Thymus (tissue), 14 donors: ENCODE measurements around the gene GGN. TPM values are rescaled to one million over a fixed set of nuclear protein-coding genes. Genes with fewer than 3 reads are reported as not detected.
A peak's percentile ranks its signal among the peaks of the same experiment; 100 is the strongest.
"Not testable (repeated sequence)": the region's sequence is repeated elsewhere in the genome, so short reads cannot be mapped to it uniquely, and the experiment has no call there.

Experiments used
- DNase-seq, 9 donors: peaks; one replicate each; pipeline ENCODE4 v3.0.0-alpha.2; 2013; ENCODE audit warnings: low spot score in 9 of 9, low read depth in 6 of 9, missing footprints in 1 of 9
- H3K27ac ChIP-seq, 2 donors: one replicate each; pipeline ENCODE4 v1.5.1; 2013; ENCODE audit warnings: control low read depth in 1 of 2, low read depth in 1 of 2, low read length in 1 of 2, mild to moderate bottlenecking in 1 of 2, moderate library complexity in 1 of 2
- H3K27me3 ChIP-seq, 2 donors: one replicate each; pipeline ENCODE4 v1.5.1; 2013; ENCODE audit warnings: low read length in 1 of 2; ENCODE audit not compliant: control insufficient read depth in 2 of 2, insufficient read depth in 1 of 2
- H3K36me3 ChIP-seq, 2 donors: one replicate each; pipeline ENCODE4 v1.5.1; 2013; ENCODE audit warnings: low read length in 1 of 2, mild to moderate bottlenecking in 1 of 2, moderate library complexity in 1 of 2; ENCODE audit not compliant: control insufficient read depth in 2 of 2, insufficient read depth in 2 of 2
- H3K4me1 ChIP-seq, 2 donors: one replicate each; pipeline ENCODE4 v1.5.1; 2013; ENCODE audit warnings: low read length in 2 of 2; ENCODE audit not compliant: control insufficient read depth in 2 of 2, insufficient read depth in 2 of 2
- H3K4me3 ChIP-seq, 2 donors: one replicate each; pipeline ENCODE4 v1.5.1; 2013; ENCODE audit warnings: low read length in 2 of 2, control low read depth in 1 of 2, mild to moderate bottlenecking in 1 of 2
- H3K9me3 ChIP-seq, 2 donors: one replicate each; pipeline ENCODE4 v1.5.1; 2013; ENCODE audit warnings: low read length in 1 of 2, mild to moderate bottlenecking in 1 of 2; ENCODE audit not compliant: control insufficient read depth in 2 of 2, insufficient read depth in 1 of 2
- WGBS: extraction: QIAGEN DNeasy Blood & Tissue Kit; methylation state at CpG from one replicate; pipeline ENCODE4 v1.1.7; 2013; 5-methylcytosine and 5-hydroxymethylcytosine counted together
- long read RNA-seq, 10 donors: transcript quantifications; one replicate each; lab custom pipeline, GENCODE V29; 2026
- polyA plus RNA-seq: library from polyadenylated mRNA; stranded (reverse); fragments of 200-250 nt; gene quantifications from one replicate; pipeline ENCODE4 v1.2.3, GENCODE V29; 2013
- total RNA-seq: library from RNA; stranded (reverse); fragments of 120-200 nt; gene quantifications from one replicate; pipeline ENCODE4 v1.2.4, GENCODE V29; 2013
- donor health status: healthy.

Gene GGN
- not detected for total RNA-seq
- 0.07 TPM for polyA plus RNA-seq
- long read RNA-seq, donor 1, result 0 reads
- long read RNA-seq, donor 2, result 0 reads
- long read RNA-seq, donor 3, result 0 reads
- long read RNA-seq, donor 4, result 0 reads
- long read RNA-seq, donor 5, result 0 reads
- long read RNA-seq, donor 6, result 0 reads
- long read RNA-seq, donor 7, result 0 reads
- long read RNA-seq, donor 8, result 0 reads
- long read RNA-seq, donor 9, result 0 reads
- long read RNA-seq, donor 10, result 0 reads

- H3K27ac ChIP-seq, result no peak within 1 kb of the TSS
- H3K9me3 ChIP-seq, result peaks cover 0 to 5% of the 10 kb centered on the region in 2 donors
- H3K36me3 ChIP-seq, result peaks cover 17 to 19% of the 10 kb centered on the region in 2 donors
- H3K27me3 ChIP-seq, result peaks cover 60 to 86% of the 10 kb centered on the region in 2 donors
- WGBS, result 1% methylated on average over 51 of the region's 51 CpGs
- peaks cover 18 to 31% of the 10 kb centered on the region in 2 donors for H3K4me1 ChIP-seq
- H3K4me3 ChIP-seq, result peak within 1 kb of the TSS; percentile 18 to 49
- DNase-seq, result peak in 3 of 9 donors; percentile 39 to 61 (median 48)
Observed at GRCh38 chr19:38387550-38388348, at the start of gene GGN. GGN (minus strand) TSS chr19:38388034; CDS start chr19:38387261, 773 bp downstream.

- Histone ChIP-seq H3K4me3 (no peak overlapping the region), H3K36me3 (no peaks in the 10 kb centered on the region), H3K9me3 (no peaks in the 10 kb centered on the region), H3K27me3 (peaks cover 4 to 23% of the 10 kb centered on the region in 2 donors), H3K4me1 (no peaks in the 10 kb centered on the region), H3K27ac (no peak overlapping the region)
- no peak for DNase-seq
- 97% methylated on average over 6 of the region's 6 CpGs for WGBS
Observed at GRCh38 chr19:38437295-38437694, 49.5 kb upstream of the GGN start.

- no peak for DNase-seq
- H3K9me3 ChIP-seq, result no peaks in the 10 kb centered on the region
Observed at GRCh38 chr19:38434549-38435051, 46.8 kb upstream of the GGN start.

GRCh38 chr19:38433268-38433733 is 45.5 kb upstream of the GGN start, which contains the start of gene RYR1:
RYR1 (plus strand) TSS chr19:38433691; CDS start chr19:38433830, 139 bp downstream.
- peak in 1 of 9 donors; percentile 12 for DNase-seq
- Histone ChIP-seq H3K9me3 (no peaks in the 10 kb centered on the region), H3K36me3 (no peaks in the 10 kb centered on the region), H3K27ac (no peak within 1 kb of the TSS), H3K27me3 (peaks cover 4 to 23% of the 10 kb centered on the region in 2 donors), H3K4me1 (no peaks in the 10 kb centered on the region), H3K4me3 (no peak within 1 kb of the TSS)
- WGBS, result 19% methylated on average over 20 of the region's 20 CpGs

More at GRCh38 chr19:38434549-38435051, 46.8 kb upstream of the GGN start:
- Histone ChIP-seq H3K36me3 (no peaks in the 10 kb centered on the region), H3K27me3 (peaks cover 4 to 23% of the 10 kb centered on the region in 2 donors), H3K4me1 (no peaks in the 10 kb centered on the region), H3K27ac (no peak overlapping the region), H3K4me3 (no peak overlapping the region)
- 52% methylated on average over 13 of the region's 13 CpGs for WGBS

GRCh38 chr19:38430931-38431330 is 43.1 kb upstream of the GGN start:
- H3K4me3 ChIP-seq, result no peak overlapping the region
- H3K36me3 ChIP-seq, result no peaks in the 10 kb centered on the region
- no peak for DNase-seq
- no peak overlapping the region for H3K27ac ChIP-seq
- peaks cover 0 to 3% of the 10 kb centered on the region in 2 donors for H3K4me1 ChIP-seq
- H3K27me3 ChIP-seq, result peaks cover 4 to 24% of the 10 kb centered on the region in 2 donors
- no peaks in the 10 kb centered on the region for H3K9me3 ChIP-seq
- 95% methylated on average over 7 of the region's 7 CpGs for WGBS

GRCh38 chr19:38429811-38430156 is 42.0 kb upstream of the GGN start:
- H3K36me3 ChIP-seq, result no peaks in the 10 kb centered on the region
- WGBS, result 98% methylated on average over 2 of the region's 2 CpGs
- peaks cover 0 to 11% of the 10 kb centered on the region in 2 donors for H3K4me1 ChIP-seq
- H3K27ac ChIP-seq, result no peak overlapping the region
- DNase-seq, result no peak
- no peaks in the 10 kb centered on the region for H3K9me3 ChIP-seq
- H3K4me3 ChIP-seq, result no peak overlapping the region
- peaks cover 4 to 28% of the 10 kb centered on the region in 2 donors for H3K27me3 ChIP-seq

GRCh38 chr19:38429055-38429810 is 41.4 kb upstream of the GGN start:
- DNase-seq, result peak in 1 of 9 donors; percentile 40
- H3K27ac ChIP-seq, result no peak overlapping the region
- peaks cover 4 to 23% of the 10 kb centered on the region in 2 donors for H3K27me3 ChIP-seq
- H3K9me3 ChIP-seq, result no peaks in the 10 kb centered on the region
- WGBS, result 76% methylated on average over 14 of the region's 14 CpGs
- peaks cover 0 to 11% of the 10 kb centered on the region in 2 donors for H3K4me1 ChIP-seq
- H3K4me3 ChIP-seq, result no peak overlapping the region
- no peaks in the 10 kb centered on the region for H3K36me3 ChIP-seq

GRCh38 chr19:38427035-38427677 is 39.3 kb upstream of the GGN start:
- WGBS, result 89% methylated on average over 12 of the region's 17 CpGs
- H3K27ac ChIP-seq, H3K36me3 ChIP-seq, H3K27me3 ChIP-seq, H3K9me3 ChIP-seq, H3K4me3 ChIP-seq: not testable (repeated sequence)
- H3K4me1 ChIP-seq, result peaks cover 0 to 11% of the 10 kb centered on the region in 2 donors
- peak in 1 of 9 donors; percentile 33 for DNase-seq
